B cell (primary cell): Measurements from ENCODE around the gene COL4A5. TPM values are rescaled to one million over a fixed set of nuclear protein-coding genes. Genes with fewer than 3 reads are reported as not detected.

Experiments used
- ATAC-seq: fragments of 200-7000 bp; cut with Tn5 transposase; one replicate; pipeline ENCODE4 v1.10.0; 2021; ENCODE audit warnings: low read depth, mild to moderate bottlenecking, moderate number of reproducible peaks, moderate library complexity
- CTCF ChIA-PET: fragments of 350-600 bp; sonication (Branson Sonifier 250); formaldehyde crosslinking; loops from one replicate; lab custom pipeline; 2021; ENCODE audit warnings: antibody characterized with exemption, inconsistent platforms; lab: Charles Lee
- POLR2A ChIA-PET: fragments of 350-600 bp; sonication (Branson Sonifier 250); formaldehyde crosslinking; loops from one replicate; lab custom pipeline; 2021; ENCODE audit warnings: antibody characterized with exemption; lab: Charles Lee
- DNase-seq: peaks from one replicate; pipeline ENCODE4 v3.0.0; 2013
- H2AFZ ChIP-seq: 2 replicates; pipeline ENCODE4 v1.6.1; 2012; ENCODE audit warnings: mild to moderate bottlenecking, low read depth, low read length; ENCODE audit not compliant: insufficient read depth, poor library complexity, severe bottlenecking
- H3K27ac ChIP-seq, 2 donors: 1 replicate in 1 of 2; 2 replicates in 1 of 2; pipeline ENCODE4 v1.5.1; 2012 to 2013; ENCODE audit warnings: low read length in 2 of 2, mild to moderate bottlenecking in 2 of 2, moderate library complexity in 1 of 2
- H3K27me3 ChIP-seq, 4 experiments: fragments of 200-600 bp in 1 of 4; sonication (generic) in 1 of 4; replicated peaks in 1 of 4; 1 replicate in 2 of 4; 2 replicates in 2 of 4; pipeline versions ENCODE4 v1.6.1 to v1.7.0; 2013 to 2016; ENCODE audit warnings: low read length in 3 of 4, mild to moderate bottlenecking in 2 of 4, mixed read lengths in 1 of 4, moderate library complexity in 1 of 4; ENCODE audit not compliant: insufficient read depth in 4 of 4, control insufficient read depth in 3 of 4; ENCODE audit errors: control extremely low read depth in 1 of 4
- H3K36me3 ChIP-seq, 2 experiments: replicated peaks in 1 of 2; 1 replicate in 1 of 2; 2 replicates in 1 of 2; pipeline versions ENCODE4 v1.6.1 to v1.7.1; 2013; ENCODE audit warnings: low read length in 1 of 2; ENCODE audit not compliant: insufficient read depth in 2 of 2, control insufficient read depth in 1 of 2; ENCODE audit errors: control extremely low read depth in 1 of 2, extremely low read depth in 1 of 2
- H3K4me1 ChIP-seq, 2 donors: fragments of 200-600 bp in 1 of 2; sonication (generic) in 1 of 2; 1 replicate in 1 of 2; 2 replicates in 1 of 2; pipeline versions ENCODE4 v1.5.1 to v1.6.1; 2013 to 2017; ENCODE audit warnings: low read length in 2 of 2; ENCODE audit not compliant: control insufficient read depth in 2 of 2, insufficient read depth in 2 of 2
- H3K4me2 ChIP-seq: replicated peaks from 2 replicates; pipeline ENCODE3; 2012; ENCODE audit warnings: mild to moderate bottlenecking, low read depth, low read length; ENCODE audit not compliant: poor library complexity, severe bottlenecking
- H3K4me3 ChIP-seq, 5 experiments: fragments of 200-600 bp in 1 of 5; sonication (generic) in 1 of 5; 1 replicate in 3 of 5; 2 replicates in 2 of 5; pipeline versions ENCODE4 v1.5.1 to v1.7.0; 2011 to 2016; ENCODE audit warnings: low read length in 4 of 5, mild to moderate bottlenecking in 4 of 5, low read depth in 2 of 5, control low read depth in 1 of 5, moderate library complexity in 1 of 5; ENCODE audit not compliant: insufficient read depth in 1 of 5; ENCODE audit errors: control extremely low read depth in 1 of 5, extremely low read depth in 1 of 5
- H3K79me2 ChIP-seq: fragments of 200-600 bp; sonication (generic); one replicate; pipeline ENCODE4 v1.6.0; 2016; ENCODE audit warnings: low read length; ENCODE audit not compliant: control insufficient read depth, insufficient read depth
- H3K9ac ChIP-seq: fragments of 200-600 bp; sonication (generic); 2 replicates; pipeline ENCODE4 v1.6.1; 2017; ENCODE audit warnings: mild to moderate bottlenecking, low read length, moderate library complexity
- H3K9me3 ChIP-seq, 3 donors: one replicate each; pipeline versions ENCODE4 v1.6.1 to v1.7.1; 2013; ENCODE audit warnings: low read length in 2 of 3; ENCODE audit not compliant: control insufficient read depth in 2 of 3, insufficient read depth in 1 of 3; ENCODE audit errors: control extremely low read depth in 1 of 3
- H4K20me1 ChIP-seq: 2 replicates; pipeline ENCODE4 v1.6.0; 2012; ENCODE audit warnings: mild to moderate bottlenecking, low read length; ENCODE audit not compliant: insufficient read depth, control insufficient read depth, poor library complexity, severe bottlenecking
- H3K27ac Mint-ChIP-seq: one replicate; pipeline ENCODE4 v1.8.0; 2021; ENCODE audit warnings: mixed read lengths
- H3K27me3 Mint-ChIP-seq: one replicate; pipeline ENCODE4 v1.8.0; 2021; ENCODE audit warnings: mixed read lengths
- H3K4me1 Mint-ChIP-seq: one replicate; pipeline ENCODE4 v1.8.0; 2021; ENCODE audit warnings: mixed read lengths
- H3K4me3 Mint-ChIP-seq: one replicate; pipeline ENCODE4 v1.8.0; 2021; ENCODE audit warnings: mixed read lengths
- H3K9me3 Mint-ChIP-seq: one replicate; pipeline ENCODE4 v1.8.0; 2022; ENCODE audit warnings: mixed read lengths; ENCODE audit not compliant: insufficient read depth
- EZH2 ChIP-seq: IDR thresholded peaks from 2 replicates; pipeline ENCODE4 v1.6.1; 2012; ENCODE audit warnings: borderline replicate concordance, low read depth, mild to moderate bottlenecking, moderate library complexity, low read length; ENCODE audit not compliant: insufficient read depth, poor library complexity, severe bottlenecking
- WGBS: methylation state at CpG from one replicate; pipeline ENCODE4 v1.1.5; 2013; ENCODE audit warnings: missing lambda C conversion rate; ENCODE audit not compliant: insufficient coverage; 5-methylcytosine and 5-hydroxymethylcytosine counted together
- intact Hi-C: fragments of 100-400 bp; cut with micrococcal nuclease; formaldehyde crosslinking; loops from one replicate; pipeline ENCODE4 v1.10.0; 2022
- polyA plus RNA-seq: library from polyadenylated mRNA; depleted of rRNA; stranded (reverse); fragments of >200 nt; gene quantifications from 2 replicates; pipeline ENCODE4 v1.2.3, GENCODE V29; 2012
- total RNA-seq, 2 donors: library from RNA; stranded (reverse); fragments of 120-200 nt in 1 of 2; gene quantifications; 1 replicate in 1 of 2; 2 replicates in 1 of 2; pipeline versions ENCODE4 v1.2.3 to v1.2.4, GENCODE V29; 2013 to 2022
- TF ChIP-seq, protein P1 (sequence below): fragments of 200-600 bp; IDR thresholded peaks from one replicate; pipeline ENCODE4 v1.8.0; 2022; ENCODE audit warnings: antibody characterized with exemption, mild to moderate bottlenecking

COL4A5 gene
- total and polyA plus RNA-seq, 2 donors (not counting 1 experiment from before 2014, with no cell fraction given), result not detected

DNA sequence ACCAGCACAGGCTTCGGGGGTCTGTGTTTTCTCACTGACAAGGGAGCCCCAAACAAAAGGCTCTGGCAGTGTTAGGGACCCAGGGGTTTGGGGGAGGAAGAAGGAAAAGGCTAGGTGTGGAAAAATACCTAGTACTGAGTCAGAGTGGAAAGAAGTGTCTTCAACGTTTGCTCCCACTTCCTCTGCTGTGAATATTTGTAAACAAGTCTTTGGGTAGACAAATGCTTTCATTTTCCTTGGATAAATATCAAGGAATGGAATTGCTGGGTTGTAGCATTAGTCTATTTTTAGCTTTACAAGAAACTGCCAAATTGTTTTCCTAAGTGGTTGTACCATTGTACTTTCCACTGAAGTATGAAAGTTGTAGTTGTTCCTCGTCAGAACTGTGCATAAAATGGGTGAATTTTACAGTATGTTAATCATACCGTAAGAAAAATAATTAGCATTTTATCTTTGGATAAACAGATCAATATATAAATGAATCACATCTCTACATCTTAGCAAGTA is 17.4 kb downstream of the COL4A5 start:
- H3K4me3 Mint-ChIP-seq, result no peak overlapping the region
- H3K4me2 ChIP-seq, result no peak overlapping the region
- H3K36me3 ChIP-seq, result no peaks in the 10 kb centered on the region
- H3K4me1 ChIP-seq, result no peaks in the 10 kb centered on the region
- ChIA-PET CTCF (no interaction called here), POLR2A (no interaction called here)
- no peak overlapping the region for H3K4me3 ChIP-seq
- no peaks in the 10 kb centered on the region for H3K79me2 ChIP-seq
- peaks cover 3% of the 10 kb centered on the region for H3K9me3 Mint-ChIP-seq
- no peaks in the 10 kb centered on the region for H3K9me3 ChIP-seq
- no CpG with 5 or more reads among the region's 4 CpGs for WGBS
- H4K20me1 ChIP-seq, result no peaks in the 10 kb centered on the region
- no peak overlapping the region for H2AFZ ChIP-seq
- H3K27me3 Mint-ChIP-seq, result no peaks in the 10 kb centered on the region
- intact Hi-C loops, result no loop called here
- TF ChIP-seq, protein P1, sequence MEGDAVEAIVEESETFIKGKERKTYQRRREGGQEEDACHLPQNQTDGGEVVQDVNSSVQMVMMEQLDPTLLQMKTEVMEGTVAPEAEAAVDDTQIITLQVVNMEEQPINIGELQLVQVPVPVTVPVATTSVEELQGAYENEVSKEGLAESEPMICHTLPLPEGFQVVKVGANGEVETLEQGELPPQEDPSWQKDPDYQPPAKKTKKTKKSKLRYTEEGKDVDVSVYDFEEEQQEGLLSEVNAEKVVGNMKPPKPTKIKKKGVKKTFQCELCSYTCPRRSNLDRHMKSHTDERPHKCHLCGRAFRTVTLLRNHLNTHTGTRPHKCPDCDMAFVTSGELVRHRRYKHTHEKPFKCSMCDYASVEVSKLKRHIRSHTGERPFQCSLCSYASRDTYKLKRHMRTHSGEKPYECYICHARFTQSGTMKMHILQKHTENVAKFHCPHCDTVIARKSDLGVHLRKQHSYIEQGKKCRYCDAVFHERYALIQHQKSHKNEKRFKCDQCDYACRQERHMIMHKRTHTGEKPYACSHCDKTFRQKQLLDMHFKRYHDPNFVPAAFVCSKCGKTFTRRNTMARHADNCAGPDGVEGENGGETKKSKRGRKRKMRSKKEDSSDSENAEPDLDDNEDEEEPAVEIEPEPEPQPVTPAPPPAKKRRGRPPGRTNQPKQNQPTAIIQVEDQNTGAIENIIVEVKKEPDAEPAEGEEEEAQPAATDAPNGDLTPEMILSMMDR, result no peak
- TF ChIP-seq EZH2, result no peak
- DNase-seq (no peak), ATAC-seq (no peak)
- H3K27ac Mint-ChIP-seq, result no peak overlapping the region
- no peak overlapping the region for H3K9ac ChIP-seq
- no peaks in the 10 kb centered on the region for H3K27me3 ChIP-seq
- no peak overlapping the region for H3K27ac ChIP-seq
- H3K4me1 Mint-ChIP-seq, result no peaks in the 10 kb centered on the region

DNA sequence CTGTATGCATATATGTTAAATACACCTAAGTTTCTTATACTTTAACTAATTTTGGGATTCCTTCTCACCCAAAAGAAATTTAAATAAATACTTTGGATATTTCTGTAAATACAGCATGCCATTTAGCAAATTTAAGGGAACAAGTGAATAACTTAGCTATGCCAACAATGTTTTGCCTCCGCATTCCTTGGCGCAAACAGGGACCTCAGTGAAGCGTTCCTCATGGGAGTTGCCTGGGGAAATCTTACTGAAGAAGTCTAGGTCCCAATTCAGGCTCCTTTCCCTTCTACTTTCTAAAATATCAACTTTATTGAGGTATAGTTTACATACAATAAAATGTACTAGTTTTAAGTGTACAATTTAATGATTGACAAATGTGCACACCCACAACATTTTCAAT is 25.0 kb downstream of the COL4A5 start:
- Mint-ChIP-seq H3K4me3 (no peak overlapping the region), H3K27me3 (no peaks in the 10 kb centered on the region), H3K9me3 (no peaks in the 10 kb centered on the region), H3K4me1 (no peaks in the 10 kb centered on the region), H3K27ac (no peak overlapping the region)
- intact Hi-C loops, result no loop called here
- no peak overlapping the region for H3K4me2 ChIP-seq
- no peaks in the 10 kb centered on the region for H3K4me1 ChIP-seq
- WGBS, result no CpG with 5 or more reads among the region's 3 CpGs
- CTCF ChIA-PET, result no interaction called here
- POLR2A ChIA-PET, result no interaction called here
- no peaks in the 10 kb centered on the region for H3K9me3 ChIP-seq
- DNase-seq, result no peak
- TF ChIP-seq EZH2, result no peak
- TF ChIP-seq, protein P1, result no peak
- no peaks in the 10 kb centered on the region for H4K20me1 ChIP-seq
- H3K9ac ChIP-seq, result no peak overlapping the region
- H3K27ac ChIP-seq, result no peak overlapping the region
- ATAC-seq, result no peak
- no peak overlapping the region for H3K4me3 ChIP-seq
- no peaks in the 10 kb centered on the region for H3K27me3 ChIP-seq
- no peaks in the 10 kb centered on the region for H3K36me3 ChIP-seq
- no peaks in the 10 kb centered on the region for H3K79me2 ChIP-seq
- no peak overlapping the region for H2AFZ ChIP-seq
